Measurements from ENCODE around the gene RNF150. TPM values are rescaled to one million over a fixed set of nuclear protein-coding genes. Genes with fewer than 3 reads are reported as not detected.

RNF150 gene
- total RNA-seq, 1 experiment from 2014 or later: 4.4 TPM

DNA sequence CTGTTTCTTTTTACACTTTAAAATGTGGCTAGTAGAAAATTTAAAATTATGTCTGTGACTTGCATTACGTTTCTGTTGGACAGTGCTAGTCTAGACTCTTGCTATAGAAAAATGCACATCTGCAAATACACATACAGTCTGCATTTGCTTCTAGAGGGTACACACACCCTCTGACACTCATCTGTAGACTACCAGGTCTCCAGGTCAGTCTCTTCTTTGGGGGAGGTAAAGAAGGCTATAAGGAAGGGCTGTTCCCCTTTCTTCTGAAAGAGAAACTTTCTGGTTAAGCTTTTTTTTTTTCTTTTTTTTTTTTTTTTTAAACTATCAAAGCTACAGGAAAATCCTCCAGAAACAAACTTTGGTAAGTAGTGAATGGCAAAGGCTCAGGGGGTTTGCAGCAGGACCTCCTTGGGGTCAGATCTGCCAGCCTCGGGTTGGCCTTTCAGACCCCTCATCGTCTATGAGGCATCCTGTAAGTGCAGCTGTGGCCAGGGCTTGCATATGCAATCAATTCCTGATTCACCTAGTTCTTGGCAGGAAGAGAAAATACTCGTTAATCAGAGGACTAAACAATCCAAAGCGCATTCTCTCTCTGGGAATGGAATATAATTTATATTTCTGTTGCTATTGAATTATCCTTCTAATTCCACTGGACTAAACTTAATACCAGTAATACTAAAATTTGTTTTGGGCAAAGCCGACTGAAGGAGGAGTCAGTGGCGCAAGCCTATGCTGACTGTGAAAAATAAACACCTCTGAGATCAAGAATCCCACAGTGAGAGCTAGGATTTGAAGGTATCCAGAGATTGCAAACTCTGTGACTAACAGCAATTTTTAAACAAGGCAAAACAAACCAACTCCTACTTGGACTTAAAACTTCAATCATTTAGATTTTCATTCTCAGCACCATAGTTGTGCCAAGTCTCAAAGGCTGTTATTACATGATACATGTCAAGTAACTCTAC lies 267.7 kb downstream of the RNF150 start:
- Histone ChIP-seq H2BK20ac (ENCODE audit: low read depth, low read length, poor library complexity, severe bottlenecking) (no peak overlapping the region), H3K9me3 (ENCODE audit: control insufficient read depth, low read depth, low read length) (no peaks in the 10 kb centered on the region), H3K4ac (ENCODE audit: low read depth, low read length) (no peak overlapping the region), H4K91ac (ENCODE audit: insufficient read length, low read depth, low read length) (no peak overlapping the region), H3K4me1 (ENCODE audit: insufficient read depth, low read length) (no peaks in the 10 kb centered on the region), H4K8ac (replicated peaks; ENCODE audit: insufficient read length, low read depth, low read length) (no peak overlapping the region), H3K4me2 (ENCODE audit: insufficient read depth, insufficient read length, low read length) (no peak overlapping the region), H3K56ac (ENCODE audit: insufficient read length, low read depth, low read length) (no peak overlapping the region), H2AFZ (ENCODE audit: low read length) (no peak overlapping the region), H3K14ac (ENCODE audit: insufficient read depth, low read length) (no peak overlapping the region), H2AK5ac (ENCODE audit: insufficient read length, low read length) (no peak overlapping the region), H2BK5ac (ENCODE audit: insufficient read length, low read length) (no peak overlapping the region), H2BK120ac (ENCODE audit: low read depth, low read length, poor library complexity, severe bottlenecking) (no peak overlapping the region), H3K79me2 (ENCODE audit: insufficient read depth, low read length) (no peaks in the 10 kb centered on the region), H3K9ac (ENCODE audit: extremely low read depth, insufficient read length, low read length) (no peak overlapping the region), H4K5ac (ENCODE audit: insufficient read length, low read depth, low read length) (no peak overlapping the region), H3K23ac (ENCODE audit: insufficient read length, low read depth, low read length) (no peak overlapping the region), H4K20me1 (ENCODE audit: control insufficient read depth, insufficient read depth, insufficient read length) (no peaks in the 10 kb centered on the region), H3K23me2 (ENCODE audit: insufficient read length, low read depth, low read length, poor library complexity, severe bottlenecking) (no peaks in the 10 kb centered on the region), H3T11ph (ENCODE audit: low read length) (no peak overlapping the region), H3K79me1 (ENCODE audit: insufficient read depth, low read depth, low read length, poor library complexity, severe bottlenecking) (no peaks in the 10 kb centered on the region), H2BK15ac (ENCODE audit: low read depth, low read length) (no peak overlapping the region), H2BK12ac (ENCODE audit: insufficient read length, low read depth, low read length) (no peak overlapping the region), H3K18ac (ENCODE audit: insufficient read length, low read depth, low read length) (no peak overlapping the region), H3K27ac (ENCODE audit: insufficient read length, low read depth, low read length) (no peak overlapping the region), H3K27me3 (ENCODE audit: insufficient read depth, low read length) (no peaks in the 10 kb centered on the region)
- no peak overlapping the region for H3K27ac Mint-ChIP-seq
- H3K36me3 Mint-ChIP-seq (ENCODE audit: insufficient read depth in 1 of 3, low read depth in 3 of 3): no peaks in the 10 kb centered on the region
- DNase-seq: no peak
- H3K9me3 Mint-ChIP-seq: no peaks in the 10 kb centered on the region
- no peaks in the 10 kb centered on the region for H3K4me1 Mint-ChIP-seq
- WGBS (ENCODE audit: extremely low coverage, insufficient read length, low lambda C conversion rate): no CpG with 5 or more reads among the region's 7 CpGs
- no peak overlapping the region for H3K4me3 Mint-ChIP-seq
- TF ChIP-seq, protein P1, sequence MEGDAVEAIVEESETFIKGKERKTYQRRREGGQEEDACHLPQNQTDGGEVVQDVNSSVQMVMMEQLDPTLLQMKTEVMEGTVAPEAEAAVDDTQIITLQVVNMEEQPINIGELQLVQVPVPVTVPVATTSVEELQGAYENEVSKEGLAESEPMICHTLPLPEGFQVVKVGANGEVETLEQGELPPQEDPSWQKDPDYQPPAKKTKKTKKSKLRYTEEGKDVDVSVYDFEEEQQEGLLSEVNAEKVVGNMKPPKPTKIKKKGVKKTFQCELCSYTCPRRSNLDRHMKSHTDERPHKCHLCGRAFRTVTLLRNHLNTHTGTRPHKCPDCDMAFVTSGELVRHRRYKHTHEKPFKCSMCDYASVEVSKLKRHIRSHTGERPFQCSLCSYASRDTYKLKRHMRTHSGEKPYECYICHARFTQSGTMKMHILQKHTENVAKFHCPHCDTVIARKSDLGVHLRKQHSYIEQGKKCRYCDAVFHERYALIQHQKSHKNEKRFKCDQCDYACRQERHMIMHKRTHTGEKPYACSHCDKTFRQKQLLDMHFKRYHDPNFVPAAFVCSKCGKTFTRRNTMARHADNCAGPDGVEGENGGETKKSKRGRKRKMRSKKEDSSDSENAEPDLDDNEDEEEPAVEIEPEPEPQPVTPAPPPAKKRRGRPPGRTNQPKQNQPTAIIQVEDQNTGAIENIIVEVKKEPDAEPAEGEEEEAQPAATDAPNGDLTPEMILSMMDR (conservative IDR thresholded peaks at IDR 0.05): no peak
- no peaks in the 10 kb centered on the region; the same call in 1 of the 2 replicates for H3K27me3 Mint-ChIP-seq (ENCODE audit: low read depth)
